Measurements from ENCODE around the gene MRPL12. TPM values are rescaled to one million over a fixed set of nuclear protein-coding genes. Genes with fewer than 3 reads are reported as not detected.

MRPL12 gene
- total and polyA plus RNA-seq, 12 donors = 24.0 to 159 (median 85.6) TPM

DNA sequence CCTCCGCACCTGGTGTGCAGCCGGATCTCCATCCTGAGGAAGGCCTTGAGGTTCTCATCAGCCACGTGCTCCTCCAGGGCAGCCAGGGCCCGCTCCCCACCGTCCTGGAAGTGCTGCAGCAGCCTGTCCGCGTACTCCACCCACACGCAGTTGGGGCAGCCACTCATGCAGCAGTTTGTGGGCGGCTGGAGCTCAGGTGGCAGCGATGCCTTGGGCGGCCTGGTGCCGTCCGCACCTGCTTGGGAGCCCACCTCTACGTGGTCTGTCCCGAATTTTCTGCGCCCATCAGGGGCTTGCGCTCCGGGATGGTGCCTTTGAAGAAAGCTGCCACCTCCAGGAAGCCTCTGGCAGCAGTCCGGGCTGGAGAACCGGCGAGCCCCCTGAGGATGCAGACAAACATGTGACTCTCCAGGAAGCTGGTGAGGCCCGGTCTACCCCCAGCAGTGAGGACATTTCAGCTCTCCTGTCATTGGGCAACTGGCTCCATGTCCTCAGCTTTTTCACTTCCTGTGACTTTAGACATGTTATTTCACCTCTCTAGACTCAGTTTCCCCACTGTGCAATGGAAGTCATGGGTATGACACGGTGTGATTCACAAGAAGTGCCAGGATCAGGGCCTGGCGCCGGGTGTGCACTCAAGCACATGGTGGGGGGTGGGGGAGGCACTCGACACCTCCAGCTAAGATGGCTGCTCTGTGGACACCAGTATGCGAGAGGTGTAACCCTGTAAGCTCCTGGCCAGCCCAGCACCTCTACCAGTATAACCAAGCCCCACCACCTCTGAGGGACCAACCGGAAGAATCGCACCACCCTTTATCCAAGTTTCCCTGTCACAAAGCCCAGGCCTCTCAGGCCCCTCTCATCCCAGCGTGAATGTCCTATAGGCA is 37.7 kb upstream of the MRPL12 start:
- H3K4me3 ChIP-seq = peak overlapping the region; percentile 37 to 99 (median 82)
- TF ChIP-seq, protein P1, sequence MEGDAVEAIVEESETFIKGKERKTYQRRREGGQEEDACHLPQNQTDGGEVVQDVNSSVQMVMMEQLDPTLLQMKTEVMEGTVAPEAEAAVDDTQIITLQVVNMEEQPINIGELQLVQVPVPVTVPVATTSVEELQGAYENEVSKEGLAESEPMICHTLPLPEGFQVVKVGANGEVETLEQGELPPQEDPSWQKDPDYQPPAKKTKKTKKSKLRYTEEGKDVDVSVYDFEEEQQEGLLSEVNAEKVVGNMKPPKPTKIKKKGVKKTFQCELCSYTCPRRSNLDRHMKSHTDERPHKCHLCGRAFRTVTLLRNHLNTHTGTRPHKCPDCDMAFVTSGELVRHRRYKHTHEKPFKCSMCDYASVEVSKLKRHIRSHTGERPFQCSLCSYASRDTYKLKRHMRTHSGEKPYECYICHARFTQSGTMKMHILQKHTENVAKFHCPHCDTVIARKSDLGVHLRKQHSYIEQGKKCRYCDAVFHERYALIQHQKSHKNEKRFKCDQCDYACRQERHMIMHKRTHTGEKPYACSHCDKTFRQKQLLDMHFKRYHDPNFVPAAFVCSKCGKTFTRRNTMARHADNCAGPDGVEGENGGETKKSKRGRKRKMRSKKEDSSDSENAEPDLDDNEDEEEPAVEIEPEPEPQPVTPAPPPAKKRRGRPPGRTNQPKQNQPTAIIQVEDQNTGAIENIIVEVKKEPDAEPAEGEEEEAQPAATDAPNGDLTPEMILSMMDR (IDR thresholded peaks at IDR 0.05) = no peak
- no peak for TF ChIP-seq POLR2A (IDR thresholded peaks at IDR 0.05)
- DNase-seq = peak in 1 of 7 donors; percentile 30
- H3K4me1 ChIP-seq (replicated peaks in 1 of 2) = peaks cover 8 to 27% of the 10 kb centered on the region in 2 donors
- intact Hi-C loops (cut with DNase I) = no loop called here
- H3K9me3 ChIP-seq (replicated peaks in 1 of 3) = no peaks in the 10 kb centered on the region
- no peaks in the 10 kb centered on the region for H3K27me3 ChIP-seq
- H3K27ac ChIP-seq = peak overlapping the region in 3 of 5 donors; percentile 73 to 93 (median 79)
- WGBS, 4 donors = 61 to 69% (median 65%) methylated on average over 11 to 30 of the region's 30 CpGs
- H3K36me3 ChIP-seq (replicated peaks in 1 of 2) = peaks cover 0 to 23% of the 10 kb centered on the region in 2 donors

DNA sequence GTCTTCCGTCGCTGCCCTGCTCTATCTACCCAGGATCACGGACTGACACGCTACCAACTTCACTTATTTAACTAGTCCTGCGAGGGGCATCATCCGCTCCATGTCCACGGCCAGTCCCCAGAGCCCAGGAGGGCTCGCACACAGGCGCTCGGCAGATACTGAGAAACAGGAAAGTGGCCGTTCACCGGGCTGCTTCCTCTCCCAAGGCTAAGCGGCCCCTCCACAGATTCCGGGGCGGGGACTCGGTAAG is 37.1 kb upstream of the MRPL12 start:
- intact Hi-C loops (cut with DNase I) = no loop called here
- peak in 1 of 7 donors; percentile 26 for DNase-seq
- Histone ChIP-seq H3K27me3 (no peaks in the 10 kb centered on the region), H3K27ac (peak overlapping the region in 4 of 5 donors; percentile 66 to 93 (median 76)), H3K4me1 (replicated peaks in 1 of 2) (peaks cover 8 to 27% of the 10 kb centered on the region in 2 donors), H3K4me3 (peak overlapping the region; percentile 37 to 99 (median 82)), H3K36me3 (replicated peaks in 1 of 2) (peaks cover 0 to 28% of the 10 kb centered on the region in 2 donors), H3K9me3 (replicated peaks in 1 of 3) (no peaks in the 10 kb centered on the region)
- WGBS, 4 donors = 0% methylated on average over 7 to 16 of the region's 16 CpGs; no CpG with 5 or more reads in 1 of the 4 donors
- TF ChIP-seq, protein P1 (IDR thresholded peaks at IDR 0.05) = no peak
- no peak for TF ChIP-seq POLR2A (IDR thresholded peaks at IDR 0.05)

DNA sequence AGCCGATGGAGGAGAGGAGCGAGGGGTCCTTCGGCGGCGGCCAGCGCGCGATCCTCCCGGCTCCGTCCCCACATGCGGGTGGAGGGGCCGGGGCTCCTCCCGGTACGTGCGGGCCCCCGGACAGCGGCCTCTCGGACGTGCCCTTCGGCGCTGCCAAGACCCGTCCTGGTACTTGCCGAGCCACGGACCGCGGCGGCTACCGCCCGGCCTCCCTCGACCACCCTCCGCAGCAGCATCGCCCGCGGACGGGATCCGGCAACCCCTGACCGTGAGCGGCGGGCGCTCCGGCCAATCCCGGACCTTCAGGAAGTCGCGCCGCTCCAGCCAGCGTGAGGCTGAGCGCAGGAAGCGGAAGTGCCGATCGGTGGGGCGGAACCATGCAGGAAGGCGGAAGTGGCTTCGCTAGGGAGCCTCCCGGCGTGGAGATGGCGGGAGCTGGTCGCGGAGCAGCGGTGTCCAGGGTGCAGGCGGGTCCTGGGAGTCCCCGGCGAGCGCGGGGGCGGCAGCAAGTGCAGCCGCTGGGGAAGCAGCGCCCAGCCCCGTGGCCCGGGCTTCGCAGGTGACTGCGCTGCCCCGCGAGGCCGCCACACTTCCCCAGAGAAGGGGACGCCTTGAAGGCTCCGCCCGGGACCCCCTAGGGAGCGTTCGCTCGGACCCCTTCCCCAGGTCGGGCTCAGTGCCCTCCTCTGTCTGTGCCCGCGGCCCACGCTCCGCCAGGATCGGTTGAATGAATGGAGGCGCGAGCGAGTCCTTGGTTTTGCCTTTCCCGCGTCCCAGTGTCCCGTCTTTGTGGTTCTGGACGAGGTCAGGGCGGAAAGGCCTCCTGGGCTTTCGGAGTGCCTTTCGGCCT is 36.6 kb upstream of the MRPL12 start, which contains the start of the genes CCDC137 and OXLD1:
Gene CCDC137 (plus strand): TSS at position 396 of the 850 bp plus-strand sequence. CDS start 30 bp downstream, at position 426.
Gene OXLD1 (minus strand): TSS at position 264 of the 850 bp plus-strand sequence. CDS start 28 bp downstream, at position 236.
- Histone ChIP-seq H3K27me3 (no peaks in the 10 kb centered on the region), H3K27ac (peak within 1 kb of the TSS in 4 of 5 donors; percentile 66 to 93 (median 76)), H3K36me3 (replicated peaks in 1 of 2) (peaks cover 0 to 34% of the 10 kb centered on the region in 2 donors), H3K4me1 (replicated peaks in 1 of 2) (peaks cover 8 to 27% of the 10 kb centered on the region in 2 donors), H3K9me3 (replicated peaks in 1 of 3) (no peaks in the 10 kb centered on the region), H3K4me3 (peak within 1 kb of the TSS; percentile 37 to 99 (median 82))
- intact Hi-C loops (cut with DNase I) = no loop called here
- DNase-seq = peak; percentile 94 to 97 (median 96)
- TF ChIP-seq, protein P1 (IDR thresholded peaks at IDR 0.05) = peak in 1 of 6 experiments; percentile 2
- TF ChIP-seq POLR2A (IDR thresholded peaks at IDR 0.05) = peak; percentile 50 to 64
- 0% methylated on average over 5 to 96 of the region's 96 CpGs for WGBS, 4 donors

DNA sequence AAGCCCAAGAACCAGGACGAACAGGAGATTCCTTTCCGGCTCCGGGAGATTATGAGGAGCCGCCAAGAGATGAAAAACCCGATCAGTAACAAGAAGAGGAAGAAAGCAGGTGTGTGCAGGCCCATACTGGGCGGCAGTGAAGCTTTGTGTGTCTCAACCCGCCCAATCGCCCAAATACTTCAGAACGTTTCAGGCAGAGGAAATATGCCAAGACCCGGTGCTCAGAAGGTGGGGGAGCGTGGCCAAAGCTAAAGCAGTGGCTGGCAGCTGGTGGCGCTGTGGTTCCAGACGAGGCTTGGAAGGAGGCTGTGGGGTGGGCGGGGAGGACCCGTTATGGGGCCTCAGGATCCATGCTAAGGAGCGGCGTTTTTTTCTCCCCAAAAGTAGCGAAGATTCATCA is 35.4 kb upstream of the MRPL12 start:
- DNase-seq = no peak
- H3K27me3 ChIP-seq = no peaks in the 10 kb centered on the region
- H3K27ac ChIP-seq = no peak overlapping the region
- peaks cover 0 to 46% of the 10 kb centered on the region in 2 donors for H3K36me3 ChIP-seq (replicated peaks in 1 of 2)
- WGBS, 4 donors = 84 to 89% (median 86%) methylated on average over 18 of the region's 18 CpGs
- intact Hi-C loops (cut with DNase I) = no loop called here
- peaks cover 8 to 27% of the 10 kb centered on the region in 2 donors for H3K4me1 ChIP-seq (replicated peaks in 1 of 2)
- peak overlapping the region in 1 of 4 donors; percentile 89 for H3K4me3 ChIP-seq
- no peaks in the 10 kb centered on the region for H3K9me3 ChIP-seq (replicated peaks in 1 of 3)
- TF ChIP-seq, protein P1 (IDR thresholded peaks at IDR 0.05) = no peak
- no peak for TF ChIP-seq POLR2A (IDR thresholded peaks at IDR 0.05)
